IPS-20b (cell line): ENCODE measurements around the gene TCF4.

Experiments used
- H3K27ac ChIP-seq: one replicate; pipeline ENCODE4 v1.5.1; 2013; ENCODE audit warnings: low read length
- H3K27me3 ChIP-seq: 2 replicates; pipeline ENCODE4 v1.6.1; 2013; ENCODE audit warnings: mild to moderate bottlenecking, low read length, inconsistent platforms; ENCODE audit not compliant: insufficient read depth
- H3K36me3 ChIP-seq: 2 replicates; pipeline ENCODE4 v1.6.1; 2013; ENCODE audit warnings: low read depth, mild to moderate bottlenecking, inconsistent platforms, low read length, moderate library complexity; ENCODE audit not compliant: insufficient read depth
- H3K4me1 ChIP-seq: 2 replicates; pipeline ENCODE4 v1.6.1; 2013; ENCODE audit warnings: mild to moderate bottlenecking, control low read depth, inconsistent platforms, low read length, moderate library complexity; ENCODE audit not compliant: insufficient read depth
- H3K4me3 ChIP-seq: 2 replicates; pipeline ENCODE4 v1.5.1; 2013; ENCODE audit warnings: mild to moderate bottlenecking, low read length, inconsistent platforms
- H3K9ac ChIP-seq: 2 replicates; pipeline ENCODE4 v1.6.1; 2013; ENCODE audit warnings: low read depth, mild to moderate bottlenecking, inconsistent platforms, low read length, moderate library complexity
- H3K9me3 ChIP-seq: 2 replicates; pipeline ENCODE4 v1.6.1; 2013; ENCODE audit warnings: mild to moderate bottlenecking, low read depth, low read length, inconsistent platforms; ENCODE audit not compliant: insufficient read depth

TCF4 gene

GRCh38 chr18:55430026-55430425 lies 158.0 kb downstream of the TCF4 start:
- H3K27me3 ChIP-seq = no peaks in the 10 kb centered on the region
- H3K27ac ChIP-seq = no peak overlapping the region
- no peak overlapping the region for H3K9ac ChIP-seq
- no peaks in the 10 kb centered on the region for H3K9me3 ChIP-seq
- peaks cover 11% of the 10 kb centered on the region for H3K4me1 ChIP-seq
- no peak overlapping the region for H3K4me3 ChIP-seq
- H3K36me3 ChIP-seq = no peaks in the 10 kb centered on the region

- H3K4me3 ChIP-seq = no peak overlapping the region
- H3K9ac ChIP-seq = no peak overlapping the region
- H3K9me3 ChIP-seq = no peaks in the 10 kb centered on the region
- no peaks in the 10 kb centered on the region for H3K36me3 ChIP-seq
- H3K4me1 ChIP-seq = peaks cover 32% of the 10 kb centered on the region
- H3K27me3 ChIP-seq = no peaks in the 10 kb centered on the region
- H3K27ac ChIP-seq = no peak overlapping the region
Observed at GRCh38 chr18:55427951-55428350, 160.0 kb downstream of the TCF4 start.

GRCh38 chr18:55425698-55426097 lies 162.3 kb downstream of the TCF4 start:
- no peaks in the 10 kb centered on the region for H3K27me3 ChIP-seq

GRCh38 chr18:55422456-55423180 lies 165.4 kb downstream of the TCF4 start:
- Histone ChIP-seq H3K9ac (no peak overlapping the region), H3K36me3 (no peaks in the 10 kb centered on the region), H3K27ac (no peak overlapping the region), H3K9me3 (no peaks in the 10 kb centered on the region), H3K4me3 (peak overlapping the region; percentile 9; the same call in 1 of the 2 replicates), H3K27me3 (no peaks in the 10 kb centered on the region), H3K4me1 (peaks cover 65% of the 10 kb centered on the region)

More at GRCh38 chr18:55425698-55426097, 162.3 kb downstream of the TCF4 start:
- Histone ChIP-seq H3K4me1 (peaks cover 52% of the 10 kb centered on the region), H3K9ac (no peak overlapping the region), H3K27ac (no peak overlapping the region), H3K4me3 (no peak overlapping the region), H3K36me3 (no peaks in the 10 kb centered on the region), H3K9me3 (no peaks in the 10 kb centered on the region)

- H3K4me3 ChIP-seq = no peak overlapping the region
- peaks cover 69% of the 10 kb centered on the region for H3K4me1 ChIP-seq
Observed at GRCh38 chr18:55421615-55422419, 166.2 kb downstream of the TCF4 start.

GRCh38 chr18:55421308-55421614 lies 166.7 kb downstream of the TCF4 start:
- no peaks in the 10 kb centered on the region for H3K9me3 ChIP-seq
- no peak overlapping the region for H3K27ac ChIP-seq
- H3K27me3 ChIP-seq = no peaks in the 10 kb centered on the region
- no peak overlapping the region for H3K4me3 ChIP-seq
- H3K36me3 ChIP-seq = no peaks in the 10 kb centered on the region
- peaks cover 73% of the 10 kb centered on the region for H3K4me1 ChIP-seq
- peak overlapping the region; percentile 54; the same call in 1 of the 2 replicates for H3K9ac ChIP-seq

More at GRCh38 chr18:55421615-55422419, 166.2 kb downstream of the TCF4 start:
- Histone ChIP-seq H3K27me3 (no peaks in the 10 kb centered on the region), H3K9ac (no peak overlapping the region), H3K27ac (no peak overlapping the region), H3K9me3 (no peaks in the 10 kb centered on the region), H3K36me3 (no peaks in the 10 kb centered on the region)

- Histone ChIP-seq H3K9ac (peak overlapping the region; percentile 54; the same call in 1 of the 2 replicates), H3K27me3 (no peaks in the 10 kb centered on the region), H3K36me3 (no peaks in the 10 kb centered on the region), H3K4me3 (peak overlapping the region; percentile 46), H3K4me1 (peaks cover 76% of the 10 kb centered on the region), H3K27ac (peak overlapping the region; percentile 44), H3K9me3 (no peaks in the 10 kb centered on the region)
Observed at GRCh38 chr18:55420665-55421307, 167.2 kb downstream of the TCF4 start.

- peak overlapping the region; percentile 54; the same call in 1 of the 2 replicates for H3K9ac ChIP-seq
Observed at GRCh38 chr18:55419947-55420664, 167.9 kb downstream of the TCF4 start.

GRCh38 chr18:55419132-55419946 lies 168.7 kb downstream of the TCF4 start:
- Histone ChIP-seq H3K9ac (peak overlapping the region; percentile 54; the same call in 1 of the 2 replicates), H3K27ac (peak overlapping the region; percentile 44), H3K36me3 (no peaks in the 10 kb centered on the region), H3K4me1 (peaks cover 73% of the 10 kb centered on the region), H3K9me3 (no peaks in the 10 kb centered on the region), H3K27me3 (no peaks in the 10 kb centered on the region), H3K4me3 (peak overlapping the region; percentile 46)

More at GRCh38 chr18:55419947-55420664, 167.9 kb downstream of the TCF4 start:
- no peaks in the 10 kb centered on the region for H3K9me3 ChIP-seq
- no peaks in the 10 kb centered on the region for H3K27me3 ChIP-seq
- H3K36me3 ChIP-seq = no peaks in the 10 kb centered on the region
- peak overlapping the region; percentile 44 for H3K27ac ChIP-seq
- peak overlapping the region; percentile 46 for H3K4me3 ChIP-seq
- H3K4me1 ChIP-seq = peaks cover 75% of the 10 kb centered on the region

GRCh38 chr18:55418439-55418838 lies 169.6 kb downstream of the TCF4 start:
- H3K27me3 ChIP-seq = no peaks in the 10 kb centered on the region
- H3K27ac ChIP-seq = no peak overlapping the region
- H3K4me3 ChIP-seq = no peak overlapping the region
- H3K36me3 ChIP-seq = no peaks in the 10 kb centered on the region
- H3K9me3 ChIP-seq = no peaks in the 10 kb centered on the region
- no peak overlapping the region for H3K9ac ChIP-seq
- H3K4me1 ChIP-seq = peaks cover 69% of the 10 kb centered on the region
